T-helper 22 cell (primary cell): ENCODE measurements around the gene SERF2.
"Not testable (repeated sequence)": the region's sequence is repeated elsewhere in the genome, so short reads cannot be mapped to it uniquely, and the experiment has no call there.

ENCODE experiments used
- DNase-seq: peaks from one replicate; pipeline ENCODE4 v3.0.0-alpha.2; 2020; ENCODE audit warnings: low read depth

The SERF2 gene

DNA sequence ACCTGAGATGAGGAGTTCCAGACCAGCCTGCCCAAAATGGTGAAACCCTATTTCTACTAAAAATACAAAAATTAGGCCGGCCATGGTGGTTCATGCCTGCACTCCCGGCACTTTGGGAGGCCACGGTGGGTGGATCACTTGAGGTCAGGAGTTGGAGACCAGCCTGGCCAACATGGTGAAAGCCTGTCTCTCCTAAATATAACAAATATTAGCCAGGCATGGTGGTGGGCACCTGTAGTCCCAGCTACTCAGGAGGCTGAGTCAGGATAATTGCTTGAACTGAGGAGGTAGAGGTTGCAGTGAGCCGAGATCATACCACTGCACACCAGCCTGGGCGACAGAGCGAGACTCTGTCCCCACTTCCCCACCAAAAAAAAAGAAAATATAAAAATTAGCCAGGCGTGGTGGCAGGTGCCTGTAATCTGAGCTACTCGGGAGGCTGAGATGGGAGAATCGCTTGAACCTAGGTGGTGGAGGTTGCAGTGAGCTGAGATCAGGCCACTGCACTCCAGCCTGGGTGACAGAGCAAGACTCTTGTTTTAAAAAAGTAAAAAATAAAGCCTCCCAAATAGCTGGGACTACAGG, 38.7 kb downstream of the SERF2 start:
- not testable (repeated sequence) for DNase-seq

DNA sequence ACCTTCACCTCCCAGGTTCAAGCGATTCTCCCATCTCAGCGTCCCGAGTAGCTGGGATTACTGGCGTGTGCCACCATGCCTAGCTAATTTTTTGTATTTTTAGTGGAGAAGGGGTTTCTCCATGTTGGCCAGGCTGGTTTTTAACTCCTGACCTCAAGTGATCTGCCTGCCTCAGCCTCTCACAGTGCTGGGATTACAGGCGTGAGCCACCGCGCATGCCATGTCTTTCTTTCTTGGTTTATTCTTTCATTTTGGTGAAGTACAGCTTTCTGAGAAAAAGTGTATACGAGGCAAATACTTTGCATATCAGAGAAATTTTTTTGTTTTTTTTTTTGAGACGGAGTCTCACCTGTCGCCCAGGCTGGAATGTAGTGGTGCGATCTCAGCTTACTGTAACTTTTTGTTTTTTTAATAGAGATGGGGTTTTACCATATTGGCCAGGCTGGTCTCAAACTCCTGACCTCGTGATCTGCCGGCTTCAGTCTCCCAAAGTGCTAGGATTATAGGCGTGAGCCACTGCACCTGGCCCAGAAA, 39.5 kb downstream of the SERF2 start:
- DNase-seq: not testable (repeated sequence)

DNA sequence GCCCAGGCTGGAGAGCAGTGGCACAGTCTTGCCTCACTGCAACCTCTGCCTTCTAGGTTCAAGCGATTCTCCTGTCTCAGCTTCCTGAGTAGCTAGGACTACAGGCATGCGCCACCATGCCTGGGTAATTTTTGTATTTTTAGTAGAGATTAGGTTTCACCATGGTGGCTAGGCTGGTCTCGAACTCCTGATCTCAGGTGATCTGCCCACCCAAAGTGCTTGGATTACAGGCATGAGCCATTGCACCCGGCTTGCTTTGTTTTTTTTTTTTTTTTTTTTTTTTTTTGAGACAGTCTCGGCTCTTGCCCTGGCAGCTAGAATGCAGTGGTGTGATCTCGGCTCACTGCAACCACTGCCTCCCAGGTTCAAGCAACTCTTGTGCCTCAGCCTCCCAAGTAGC, 40.4 kb downstream of the SERF2 start:
- DNase-seq: not testable (repeated sequence)

DNA sequence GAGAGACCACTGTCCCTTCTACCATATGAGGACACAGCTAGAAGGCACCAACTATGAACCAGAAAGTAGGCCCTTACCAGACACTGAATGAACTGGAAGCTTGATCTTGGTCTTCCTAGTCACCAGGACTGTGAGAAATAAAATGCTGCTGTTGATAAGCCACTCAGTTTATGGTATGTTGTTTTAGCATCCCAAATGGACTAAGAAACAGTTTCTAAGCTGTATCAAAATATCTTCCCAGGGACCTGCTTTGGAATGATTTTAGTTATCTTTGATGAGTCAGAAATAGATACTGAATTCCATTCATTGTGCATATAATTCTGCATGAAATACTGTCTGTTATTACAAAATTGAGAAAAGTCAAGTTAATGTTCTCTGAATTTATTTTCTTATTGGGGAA, 53.3 kb downstream of the SERF2 start:
- DNase-seq: no peak
